GM10248 (cell line): ENCODE data around the gene AURKB.

Source experiments
- CTCF ChIA-PET: fragments of 300-600 bp; sonication (Branson Sonifier 250); formaldehyde crosslinking; extraction: SDS; loops from one replicate; lab custom pipeline; 2021; ENCODE audit warnings: antibody characterized with exemption; lab: Yijun Ruan, JAX
- POLR2A ChIA-PET: fragments of 350-650 bp; sonication (Branson Sonifier 250); formaldehyde crosslinking; extraction: SDS; loops from one replicate; lab custom pipeline; 2020; ENCODE audit warnings: antibody characterized with exemption; lab: Yijun Ruan, JAX
- DNase-seq: peaks from one replicate; pipeline ENCODE4 v3.0.0; 2012; ENCODE audit errors: extremely low spot score
- CTCF ChIP-seq: IDR thresholded peaks from 2 replicates; pipeline ENCODE4 v1.5.1; 2012; ENCODE audit warnings: mild to moderate bottlenecking, low read depth; ENCODE audit errors: extremely low read depth, missing control alignments, control extremely low read depth

The AURKB gene

GRCh38 chr17:8159459-8160223, 50.7 kb downstream of the AURKB start:
- TF ChIP-seq CTCF = no peak
- CTCF ChIA-PET = interaction anchor here (0.7 to 3.7 kb wide), 15 partner anchors 9 to 66 kb away, joined by 3 to 13 read pairs (median 5); partner anchors contain the start of genes BORCS6, HES7 and TMEM107
- POLR2A ChIA-PET = interaction anchor here (1.5 to 1.9 kb wide), 2 partner anchors 14 to 16 kb away, joined by 4 to 6 read pairs; no protein-coding TSS in a partner anchor
- DNase-seq = no peak

- CTCF ChIA-PET = interaction anchor here (0.7 to 3.7 kb wide), 23 partner anchors 9 to 85 kb away, joined by 3 to 20 read pairs (median 5); partner anchors contain the start of genes ALOXE3, BORCS6, HES7 and TMEM107
These were observed 51.4 kb downstream of the AURKB start for GRCh38 chr17:8159032-8159400.

GRCh38 chr17:8158267-8159031, 51.9 kb downstream of the AURKB start:
- ChIA-PET CTCF (interaction anchor here (0.5 to 3.7 kb wide), 27 partner anchors 9 to 180 kb away, joined by 3 to 20 read pairs (median 5); partner anchors contain the start of genes ALOXE3, BORCS6, HES7 and TMEM107), POLR2A (interaction anchor here (0.6 to 1.5 kb wide), 7 partner anchors 11 to 130 kb away, joined by 3 to 10 read pairs (median 4); partner anchors contain the start of genes BORCS6, HES7 and RANGRF)
- TF ChIP-seq CTCF = peak; percentile 86
- DNase-seq = peak; percentile 83

More at GRCh38 chr17:8159032-8159400, 51.4 kb downstream of the AURKB start:
- no peak for DNase-seq
- TF ChIP-seq CTCF = no peak
- POLR2A ChIA-PET = interaction anchor here (0.7 to 1.5 kb wide), 4 partner anchors 14 to 35 kb away, joined by 3 to 10 read pairs (median 4); partner anchors contain the start of genes BORCS6 and HES7

GRCh38 chr17:8156246-8156992, 54.0 kb downstream of the AURKB start:
- TF ChIP-seq CTCF = no peak

GRCh38 chr17:8155996-8156245, 54.5 kb downstream of the AURKB start:
- ChIA-PET POLR2A (interaction anchor here (1.8 to 4.1 kb wide), 3 partner anchors 11 to 17 kb away, joined by 17 to 37 read pairs (median 28); no protein-coding TSS in a partner anchor), CTCF (interaction anchor here (0.6 to 4.4 kb wide), 9 partner anchors 12 to 62 kb away, joined by 3 to 46 read pairs (median 5); partner anchors contain the start of gene ALOXE3)
- TF ChIP-seq CTCF = no peak
- DNase-seq = no peak

More at GRCh38 chr17:8156246-8156992, 54.0 kb downstream of the AURKB start:
- ChIA-PET CTCF (interaction anchor here (0.7 to 4.4 kb wide), 11 partner anchors 11 to 62 kb away, joined by 3 to 46 read pairs (median 6); partner anchors contain the start of genes ALOXE3, BORCS6 and TMEM107), POLR2A (interaction anchor here (0.6 to 4.1 kb wide), 7 partner anchors 11 to 139 kb away, joined by 3 to 37 read pairs (median 4); partner anchors contain the start of genes SLC25A35 and TMEM107)
- DNase-seq = peak; percentile 96
